Muscle layer of colon (tissue), 2 donors: ENCODE data around the gene TAS2R16.
"Not testable (repeated sequence)": the region's sequence is repeated elsewhere in the genome, so short reads cannot be mapped to it uniquely, and the experiment has no call there.

Experiments
- H3K27ac ChIP-seq: one replicate; pipeline ENCODE4 v1.7.0; 2013; ENCODE audit warnings: low read depth, mild to moderate bottlenecking, low read length, moderate library complexity
- H3K27me3 ChIP-seq, 2 donors: one replicate each; pipeline ENCODE4 v1.7.0; 2013; ENCODE audit warnings: low read length in 2 of 2, mild to moderate bottlenecking in 2 of 2; ENCODE audit not compliant: insufficient read depth in 2 of 2, control insufficient read depth in 1 of 2
- H3K36me3 ChIP-seq: one replicate; pipeline ENCODE4 v1.7.0; 2013; ENCODE audit warnings: mild to moderate bottlenecking, low read length; ENCODE audit not compliant: insufficient read depth
- H3K4me1 ChIP-seq: one replicate; pipeline ENCODE4 v1.7.0; 2013; ENCODE audit warnings: mild to moderate bottlenecking, low read length; ENCODE audit not compliant: insufficient read depth
- H3K4me3 ChIP-seq, 2 donors: one replicate each; pipeline ENCODE4 v1.7.0; 2013; ENCODE audit warnings: low read length in 2 of 2, low read depth in 1 of 2, mild to moderate bottlenecking in 1 of 2, moderate library complexity in 1 of 2
- H3K9ac ChIP-seq: one replicate; pipeline ENCODE4 v1.7.0; 2013; ENCODE audit warnings: low read length
- H3K9me3 ChIP-seq: one replicate; pipeline ENCODE4 v1.7.0; 2013; ENCODE audit warnings: mild to moderate bottlenecking, low read length
- donor health status: abdominal sarcoma.
- donor health status: Adenocarcinoma of cecum.

TAS2R16 gene

DNA sequence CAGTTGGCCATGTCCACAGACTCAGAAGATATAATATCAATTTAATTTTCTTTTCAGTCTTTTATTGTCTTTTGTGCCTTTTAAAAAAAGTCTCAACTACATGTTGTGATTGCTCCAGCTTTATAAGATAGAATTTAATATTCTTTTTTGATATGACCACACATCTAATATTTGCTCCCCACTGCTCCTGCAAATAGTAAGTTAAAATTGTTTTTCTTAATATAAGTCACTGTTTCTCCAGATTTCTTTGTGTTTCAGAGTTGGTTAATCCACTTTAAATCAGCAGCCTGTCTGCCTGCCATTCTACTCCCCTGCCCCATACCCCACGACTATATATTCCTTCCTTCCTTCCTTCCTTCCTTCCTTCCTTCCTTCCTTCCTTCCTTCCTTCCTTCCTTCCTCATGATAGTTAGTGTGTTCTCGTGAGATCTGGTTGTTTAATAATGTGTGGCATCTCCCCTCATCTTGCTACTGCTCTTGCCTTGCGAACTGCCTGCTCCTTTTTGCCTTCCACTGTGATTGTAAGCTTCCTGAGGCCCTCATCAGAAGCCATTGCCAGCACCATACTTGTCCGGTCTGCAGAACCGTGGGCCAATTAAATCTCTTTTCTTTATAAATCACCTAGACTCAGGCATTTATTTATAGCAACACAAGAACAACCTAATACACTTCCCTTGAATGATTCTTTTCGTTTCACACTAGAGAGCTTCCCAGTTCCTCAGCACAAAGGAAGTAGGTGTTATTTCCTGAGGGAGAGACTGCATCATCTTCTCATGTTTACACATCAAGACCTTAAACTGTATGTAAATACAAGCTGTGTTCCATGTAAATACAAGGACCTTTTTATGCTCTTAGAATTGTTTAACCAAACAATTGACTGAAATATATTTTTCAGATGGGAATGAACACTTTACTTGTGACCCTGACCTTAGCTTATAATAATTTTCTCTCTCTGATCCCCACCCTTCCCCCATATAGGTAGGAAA lies 24.5 kb downstream of the TAS2R16 start:
- Histone ChIP-seq H3K27me3 (no peaks in the 10 kb centered on the region), H3K4me3 (no peak overlapping the region), H3K27ac (no peak overlapping the region), H3K9ac (no peak overlapping the region), H3K36me3 (no peaks in the 10 kb centered on the region), H3K9me3 (no peaks in the 10 kb centered on the region), H3K4me1 (no peaks in the 10 kb centered on the region)

DNA sequence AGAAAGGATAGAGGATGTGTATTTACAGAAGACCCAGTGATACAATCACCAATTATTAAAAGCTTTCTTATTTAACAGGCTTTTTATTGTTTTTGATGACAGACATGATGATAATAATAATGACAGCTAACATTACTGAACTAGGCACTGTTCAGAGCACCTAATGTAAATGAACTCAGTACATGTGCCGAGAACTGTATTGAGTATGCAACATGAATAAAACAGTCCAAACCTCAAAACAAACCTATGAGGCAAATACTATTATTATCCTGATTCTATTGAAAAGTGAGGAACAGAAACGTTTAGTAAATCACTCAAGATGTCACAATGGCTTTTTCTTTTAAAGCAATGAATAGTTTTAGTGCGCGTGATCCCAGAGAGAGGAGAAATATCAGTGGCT lies 27.1 kb downstream of the TAS2R16 start:
- no peak overlapping the region for H3K4me3 ChIP-seq
- no peaks in the 10 kb centered on the region for H3K9me3 ChIP-seq
- H3K27me3 ChIP-seq, result no peaks in the 10 kb centered on the region
- H3K4me1 ChIP-seq, result no peaks in the 10 kb centered on the region
- no peak overlapping the region for H3K9ac ChIP-seq
- no peaks in the 10 kb centered on the region for H3K36me3 ChIP-seq
- H3K27ac ChIP-seq, result no peak overlapping the region

DNA sequence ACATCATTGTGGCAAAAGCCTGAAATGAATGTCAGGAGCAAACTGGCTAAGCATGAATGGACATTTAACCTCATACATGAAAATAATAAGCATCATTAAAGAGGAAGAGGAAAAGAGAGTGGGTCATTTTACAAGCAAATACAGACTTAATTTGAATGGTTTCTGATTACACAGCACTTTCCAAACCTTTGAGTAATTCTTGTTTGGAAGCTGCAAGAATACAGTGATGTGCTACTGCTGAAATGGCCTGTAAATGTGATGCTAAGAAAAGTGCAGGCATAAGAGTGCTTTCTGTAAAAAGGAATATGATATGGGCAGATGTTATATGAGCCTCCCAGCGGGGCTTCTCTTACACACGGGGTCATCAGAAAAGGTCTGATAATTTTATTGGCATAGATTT lies 30.2 kb downstream of the TAS2R16 start:
- Histone ChIP-seq H3K4me1 (no peaks in the 10 kb centered on the region), H3K27ac (no peak overlapping the region), H3K9me3 (no peaks in the 10 kb centered on the region), H3K4me3 (no peak overlapping the region), H3K9ac (no peak overlapping the region), H3K27me3 (no peaks in the 10 kb centered on the region), H3K36me3 (no peaks in the 10 kb centered on the region)

DNA sequence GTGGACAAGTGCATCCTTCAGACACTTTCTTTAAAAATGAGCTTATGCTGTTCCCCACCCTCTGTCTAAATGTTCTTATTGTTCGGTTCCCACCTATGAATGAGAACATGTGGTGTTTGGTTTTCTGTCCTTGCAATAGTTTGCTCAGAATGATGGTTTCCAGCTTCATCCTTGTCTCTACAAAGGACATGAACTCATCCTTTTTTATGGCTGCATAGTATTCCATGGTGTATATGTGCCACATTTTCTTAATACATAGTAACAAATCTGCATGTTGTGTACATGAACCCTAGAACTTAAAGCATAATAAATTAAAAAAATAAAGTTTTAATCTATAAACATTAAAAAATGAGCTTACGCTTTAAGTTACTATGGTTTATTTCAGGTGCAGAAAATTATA lies 41.8 kb downstream of the TAS2R16 start:
- not testable (repeated sequence) for H3K9me3 ChIP-seq, H3K4me1 ChIP-seq, H3K27me3 ChIP-seq, H3K36me3 ChIP-seq, H3K9ac ChIP-seq, H3K27ac ChIP-seq, H3K4me3 ChIP-seq

DNA sequence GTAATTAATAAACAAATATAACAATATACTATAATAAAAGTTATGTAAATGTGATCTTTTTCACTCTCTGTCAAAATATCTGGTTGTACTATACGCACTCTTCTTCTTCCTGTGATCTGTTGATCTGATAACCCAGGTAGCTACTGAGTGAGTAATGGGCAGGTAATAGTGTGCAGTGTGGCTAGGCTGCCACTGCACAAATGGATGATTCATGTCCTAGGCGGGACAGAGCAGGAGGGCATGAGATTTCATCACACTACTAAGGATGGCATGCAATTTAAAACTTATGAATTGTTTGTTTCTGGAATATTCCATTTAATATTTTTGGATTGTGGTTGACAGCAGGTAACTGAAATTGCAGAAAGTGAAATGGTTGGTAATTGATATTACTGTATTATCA lies 44.5 kb downstream of the TAS2R16 start:
- Histone ChIP-seq H3K4me1 (no peaks in the 10 kb centered on the region), H3K36me3 (no peaks in the 10 kb centered on the region), H3K27me3 (no peaks in the 10 kb centered on the region), H3K9ac (no peak overlapping the region), H3K9me3 (no peaks in the 10 kb centered on the region), H3K4me3 (no peak overlapping the region), H3K27ac (no peak overlapping the region)

DNA sequence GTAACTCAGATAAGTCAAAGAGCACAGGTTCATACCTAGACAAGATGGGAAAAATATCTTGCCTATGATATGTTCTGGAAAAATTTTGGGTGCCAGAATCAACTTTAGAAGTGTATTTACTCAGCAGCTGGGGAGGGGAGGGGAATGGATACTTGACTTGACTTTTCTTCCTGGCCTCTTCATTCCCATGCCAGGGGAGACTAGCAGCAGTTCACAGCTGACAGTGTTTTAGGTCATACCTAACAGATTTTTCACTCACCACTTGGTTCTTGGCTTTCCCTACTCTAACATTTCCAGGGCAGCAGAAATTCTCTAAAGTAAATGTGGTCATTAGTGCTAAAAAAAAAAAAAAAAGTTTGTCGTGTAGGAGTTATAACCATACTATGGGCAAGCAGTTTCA lies 46.3 kb downstream of the TAS2R16 start:
- Histone ChIP-seq H3K27ac (no peak overlapping the region), H3K9me3 (no peaks in the 10 kb centered on the region), H3K27me3 (no peaks in the 10 kb centered on the region), H3K4me1 (no peaks in the 10 kb centered on the region), H3K4me3 (no peak overlapping the region), H3K9ac (no peak overlapping the region), H3K36me3 (no peaks in the 10 kb centered on the region)
